ENCODE measurements around the gene TNP2.

DNA sequence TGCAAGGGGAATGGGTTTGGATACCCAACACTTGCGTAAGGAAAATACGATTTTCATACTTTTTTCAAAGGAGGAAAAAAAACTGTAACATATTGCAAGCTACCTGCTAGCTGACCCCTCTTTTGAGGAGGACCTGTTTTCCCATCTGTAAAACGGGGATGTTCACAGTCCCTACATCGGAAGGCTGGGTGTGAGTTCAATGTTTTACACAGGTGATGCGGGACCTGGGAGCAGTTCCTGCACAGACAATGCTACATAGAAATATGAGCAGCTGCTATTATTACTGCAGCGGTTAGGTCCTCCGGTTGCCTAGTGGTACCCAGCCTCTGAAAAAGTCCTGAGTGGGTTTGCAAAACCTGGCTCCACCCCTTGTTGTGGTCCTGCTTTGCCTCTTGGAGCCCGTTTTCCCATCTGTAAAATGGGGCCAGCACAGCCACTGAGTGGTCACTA, 16.6 kb downstream of the TNP2 start:
- TF ChIP-seq, protein P1, sequence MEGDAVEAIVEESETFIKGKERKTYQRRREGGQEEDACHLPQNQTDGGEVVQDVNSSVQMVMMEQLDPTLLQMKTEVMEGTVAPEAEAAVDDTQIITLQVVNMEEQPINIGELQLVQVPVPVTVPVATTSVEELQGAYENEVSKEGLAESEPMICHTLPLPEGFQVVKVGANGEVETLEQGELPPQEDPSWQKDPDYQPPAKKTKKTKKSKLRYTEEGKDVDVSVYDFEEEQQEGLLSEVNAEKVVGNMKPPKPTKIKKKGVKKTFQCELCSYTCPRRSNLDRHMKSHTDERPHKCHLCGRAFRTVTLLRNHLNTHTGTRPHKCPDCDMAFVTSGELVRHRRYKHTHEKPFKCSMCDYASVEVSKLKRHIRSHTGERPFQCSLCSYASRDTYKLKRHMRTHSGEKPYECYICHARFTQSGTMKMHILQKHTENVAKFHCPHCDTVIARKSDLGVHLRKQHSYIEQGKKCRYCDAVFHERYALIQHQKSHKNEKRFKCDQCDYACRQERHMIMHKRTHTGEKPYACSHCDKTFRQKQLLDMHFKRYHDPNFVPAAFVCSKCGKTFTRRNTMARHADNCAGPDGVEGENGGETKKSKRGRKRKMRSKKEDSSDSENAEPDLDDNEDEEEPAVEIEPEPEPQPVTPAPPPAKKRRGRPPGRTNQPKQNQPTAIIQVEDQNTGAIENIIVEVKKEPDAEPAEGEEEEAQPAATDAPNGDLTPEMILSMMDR (IDR thresholded peaks at IDR 0.05) = no peak
- no peak for TF ChIP-seq POLR2AphosphoS5 (IDR thresholded peaks at IDR 0.05)
- no peak for TF ChIP-seq POLR2A (IDR thresholded peaks at IDR 0.05)
- TF ChIP-seq EP300 (IDR thresholded peaks at IDR 0.05) = no peak

Measured in upper lobe of left lung (tissue), 4 donors.